HCT116 (cell line): Measurements from ENCODE around the gene CCDC89. TPM values are rescaled to one million over a fixed set of nuclear protein-coding genes. Genes with fewer than 3 reads are reported as not detected.

Experiments used
- ATAC-seq: fragments of 200-7000 bp; cut with Tn5 transposase; 2 replicates; pipeline ENCODE4 v1.9.1; 2020; ENCODE audit warnings: mild to moderate bottlenecking, moderate library complexity
- BruUV-seq: library from RNA; stranded (reverse); fragments of 400-500 nt; replicated peaks from 2 replicates; lab custom pipeline; 2021; lab: Mats Ljungman, UMichigan
- CTCF ChIA-PET: fragments of 300-600 bp; sonication (Branson Sonifier 250); formaldehyde crosslinking; loops from one replicate; lab custom pipeline; 2021; ENCODE audit warnings: antibody characterized with exemption; lab: Charles Lee
- POLR2A ChIA-PET: fragments of 300-600, 350-600 bp; sonication (Branson Sonifier 250); formaldehyde crosslinking; loops from one replicate; lab custom pipeline; 2021; ENCODE audit warnings: antibody characterized with exemption; lab: Charles Lee
- RAD21 ChIA-PET, 2 experiments: fragments of 300-600 bp; sonication (Branson Sonifier 250); formaldehyde crosslinking; loops; one replicate each; lab custom pipeline; 2023; ENCODE audit warnings: low total read pairs in 2 of 2; ENCODE audit not compliant: uncharacterized antibody in 2 of 2, unreplicated experiment in 2 of 2, low non-redundant PET in 1 of 2; lab: Charles Lee
- DNase-seq: peaks from one replicate; pipeline ENCODE4 v3.0.0-alpha.2; 2010; ENCODE audit warnings: low read depth, low spot score
- H2AFZ ChIP-seq: fragments of 200-600 bp; shearing (Covaris generic), sonication (generic); 2 replicates; pipeline ENCODE4 v1.6.1; 2017; ENCODE audit warnings: low read depth, mixed run types, mixed read lengths, antibody characterized with exemption, low read length; ENCODE audit not compliant: poor library complexity, severe bottlenecking
- H3K27ac ChIP-seq: 2 replicates; pipeline ENCODE4 v1.5.1; 2012; ENCODE audit warnings: low read depth, low read length
- H3K27me3 ChIP-seq: fragments of 200-600 bp; sonication (generic); 2 replicates; pipeline ENCODE4 v1.6.1; 2016; ENCODE audit warnings: mixed run types, low read length, mixed read lengths; ENCODE audit not compliant: insufficient read depth
- H3K36me3 ChIP-seq, 2 experiments: fragments of 200-500 bp in 1 of 2; fragments of 200-600 bp in 1 of 2; sonication (Bioruptor generic) in 1 of 2; sonication (generic) in 1 of 2; 2 replicates each; pipeline versions ENCODE4 v1.5.1 to v1.6.1; 2014 to 2016; ENCODE audit warnings: low read length in 2 of 2, inconsistent platforms in 1 of 2, mixed read lengths in 1 of 2, mixed run types in 1 of 2; ENCODE audit not compliant: insufficient read depth in 2 of 2, control insufficient read depth in 1 of 2
- H3K4me1 ChIP-seq, 2 experiments: fragments of 200-600 bp in 1 of 2; sonication (generic) in 1 of 2; 2 replicates each; pipeline versions ENCODE4 v1.5.1 to v1.6.1; 2012 to 2017; ENCODE audit warnings: low read length in 2 of 2, inconsistent platforms in 1 of 2, mild to moderate bottlenecking in 1 of 2, mixed read lengths in 1 of 2, mixed run types in 1 of 2, moderate library complexity in 1 of 2; ENCODE audit not compliant: insufficient read depth in 2 of 2, control insufficient read depth in 1 of 2
- H3K4me2 ChIP-seq: fragments of 200-600 bp; sonication (generic); 2 replicates; pipeline ENCODE4 v1.6.1; 2017; ENCODE audit warnings: mixed run types, low read length, mixed read lengths
- H3K4me3 ChIP-seq, 2 experiments: fragments of 200-600 bp in 1 of 2; sonication (generic) in 1 of 2; replicated peaks in 1 of 2; 2 replicates each; pipeline ENCODE4 v1.5.1; 2011 to 2016; ENCODE audit warnings: low read length in 2 of 2, control low read depth in 1 of 2, low read depth in 1 of 2, mild to moderate bottlenecking in 1 of 2, mixed read lengths in 1 of 2, mixed run types in 1 of 2
- H3K79me2 ChIP-seq: fragments of 200-600 bp; sonication (generic); 2 replicates; pipeline ENCODE4 v1.6.1; 2017; ENCODE audit warnings: mild to moderate bottlenecking, mixed run types, low read length, moderate library complexity, mixed read lengths; ENCODE audit not compliant: insufficient read depth
- H3K9ac ChIP-seq: fragments of 200-600 bp; sonication (generic); 2 replicates; pipeline ENCODE4 v1.6.1; 2016; ENCODE audit warnings: low read length, mixed read lengths
- H3K9me2 ChIP-seq: fragments of 200-600 bp; sonication (generic), shearing (Covaris generic); 2 replicates; pipeline ENCODE4 v1.6.1; 2017; ENCODE audit warnings: mixed run types, mild to moderate bottlenecking, moderate library complexity; ENCODE audit not compliant: insufficient read depth
- H3K9me3 ChIP-seq, 2 experiments: fragments of 200-500 bp in 1 of 2; fragments of 200-600 bp in 1 of 2; sonication (Bioruptor generic) in 1 of 2; sonication (generic) in 1 of 2; 2 replicates each; pipeline ENCODE4 v1.6.1; 2014 to 2017; ENCODE audit warnings: low read length in 2 of 2, mixed read lengths in 2 of 2, inconsistent platforms in 1 of 2, low read depth in 1 of 2, mild to moderate bottlenecking in 1 of 2, mixed run types in 1 of 2, moderate library complexity in 1 of 2; ENCODE audit not compliant: control insufficient read depth in 1 of 2, insufficient read depth in 1 of 2
- H4K20me1 ChIP-seq: fragments of 200-600 bp; sonication (generic), shearing (Covaris generic); 2 replicates; pipeline ENCODE4 v1.6.1; 2017; ENCODE audit warnings: mixed run types, mild to moderate bottlenecking, moderate library complexity; ENCODE audit not compliant: insufficient read depth
- CBX3 ChIP-seq: IDR thresholded peaks from 2 replicates; pipeline ENCODE4 v1.6.1; 2012; ENCODE audit warnings: low read depth
- EZH2 ChIP-seq: fragments of 200-600 bp; sonication (generic); IDR thresholded peaks from 2 replicates; pipeline ENCODE4 v1.6.1; 2017; ENCODE audit warnings: antibody characterized with exemption, mixed run types
- FOSL1 ChIP-seq: IDR thresholded peaks from 2 replicates; pipeline ENCODE4 v1.6.1; 2012; ENCODE audit warnings: low read depth
- JUND ChIP-seq: IDR thresholded peaks from 2 replicates; pipeline ENCODE4 v1.6.1; 2012
- TCF7L2 ChIP-seq: IDR thresholded peaks from 2 replicates; pipeline ENCODE4 v1.7.0; 2011; ENCODE audit warnings: borderline replicate concordance, inconsistent platforms; ENCODE audit not compliant: insufficient read depth, insufficient read length; ENCODE audit errors: extremely low read depth
- intact Hi-C: fragments of 100-400 bp; cut with micrococcal nuclease; formaldehyde crosslinking; loops from 2 replicates; pipeline ENCODE4 v1.10.0; 2022
- total RNA-seq: library from RNA; stranded (reverse); gene quantifications from one replicate; pipeline ENCODE4 v1.2.1, GENCODE V29; 2021; ENCODE audit not compliant: unreplicated experiment
- TF ChIP-seq, protein P1 (sequence below): IDR thresholded peaks from 2 replicates; pipeline ENCODE4 v1.6.1; 2011; ENCODE audit warnings: mild to moderate bottlenecking, low read length, moderate library complexity; ENCODE audit not compliant: insufficient replicate concordance; ENCODE audit errors: extremely low read depth
- TF ChIP-seq, protein P2 (sequence below): IDR thresholded peaks from 2 replicates; pipeline ENCODE4 v1.6.1; 2012; ENCODE audit warnings: low read depth

Gene CCDC89
- total RNA-seq, 1 experiment from 2014 or later: 0.22 TPM

DNA sequence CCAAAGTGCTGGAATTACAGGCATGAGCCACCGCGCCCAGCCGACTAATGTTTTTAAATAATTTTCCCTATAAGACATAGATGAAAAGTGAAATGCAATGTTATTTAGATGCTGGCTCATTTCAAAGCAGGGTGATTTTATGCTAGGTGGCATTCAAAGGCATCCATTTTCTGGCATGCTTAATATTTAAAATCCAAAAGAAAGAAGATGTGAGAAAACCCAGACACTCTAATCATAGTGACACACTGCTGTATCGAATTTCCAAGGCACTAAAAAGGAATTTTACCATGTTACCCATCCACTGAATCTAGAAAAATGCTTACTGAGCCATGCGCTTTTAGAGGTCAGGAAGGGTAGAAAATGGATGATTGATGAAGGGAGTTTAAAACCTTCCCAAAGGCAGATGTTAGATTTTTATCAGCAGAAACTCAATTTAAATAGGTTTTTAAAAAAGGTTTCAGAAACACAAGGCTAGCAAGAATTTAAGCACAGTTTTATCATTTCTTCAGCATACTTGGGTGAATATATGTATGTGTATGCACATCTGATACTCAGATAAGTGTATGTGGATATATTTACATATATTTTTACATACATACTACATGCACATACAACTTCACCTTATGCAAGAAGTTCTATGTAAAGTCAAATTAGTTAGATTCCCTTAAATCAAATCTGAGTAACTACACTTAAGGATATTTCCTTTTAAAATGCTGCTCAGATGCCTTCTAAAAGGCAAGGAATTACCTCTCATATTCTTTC, 24.1 kb upstream of the CCDC89 start:
- POLR2A ChIA-PET: no interaction called here
- BruUV-seq: no TSS peak
- Histone ChIP-seq H3K4me3 (no peak overlapping the region), H3K9me3 (no peaks in the 10 kb centered on the region)
- TF ChIP-seq, protein P1, sequence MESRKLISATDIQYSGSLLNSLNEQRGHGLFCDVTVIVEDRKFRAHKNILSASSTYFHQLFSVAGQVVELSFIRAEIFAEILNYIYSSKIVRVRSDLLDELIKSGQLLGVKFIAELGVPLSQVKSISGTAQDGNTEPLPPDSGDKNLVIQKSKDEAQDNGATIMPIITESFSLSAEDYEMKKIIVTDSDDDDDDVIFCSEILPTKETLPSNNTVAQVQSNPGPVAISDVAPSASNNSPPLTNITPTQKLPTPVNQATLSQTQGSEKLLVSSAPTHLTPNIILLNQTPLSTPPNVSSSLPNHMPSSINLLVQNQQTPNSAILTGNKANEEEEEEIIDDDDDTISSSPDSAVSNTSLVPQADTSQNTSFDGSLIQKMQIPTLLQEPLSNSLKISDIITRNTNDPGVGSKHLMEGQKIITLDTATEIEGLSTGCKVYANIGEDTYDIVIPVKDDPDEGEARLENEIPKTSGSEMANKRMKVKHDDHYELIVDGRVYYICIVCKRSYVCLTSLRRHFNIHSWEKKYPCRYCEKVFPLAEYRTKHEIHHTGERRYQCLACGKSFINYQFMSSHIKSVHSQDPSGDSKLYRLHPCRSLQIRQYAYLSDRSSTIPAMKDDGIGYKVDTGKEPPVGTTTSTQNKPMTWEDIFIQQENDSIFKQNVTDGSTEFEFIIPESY: no peak
- TF ChIP-seq, protein P2, sequence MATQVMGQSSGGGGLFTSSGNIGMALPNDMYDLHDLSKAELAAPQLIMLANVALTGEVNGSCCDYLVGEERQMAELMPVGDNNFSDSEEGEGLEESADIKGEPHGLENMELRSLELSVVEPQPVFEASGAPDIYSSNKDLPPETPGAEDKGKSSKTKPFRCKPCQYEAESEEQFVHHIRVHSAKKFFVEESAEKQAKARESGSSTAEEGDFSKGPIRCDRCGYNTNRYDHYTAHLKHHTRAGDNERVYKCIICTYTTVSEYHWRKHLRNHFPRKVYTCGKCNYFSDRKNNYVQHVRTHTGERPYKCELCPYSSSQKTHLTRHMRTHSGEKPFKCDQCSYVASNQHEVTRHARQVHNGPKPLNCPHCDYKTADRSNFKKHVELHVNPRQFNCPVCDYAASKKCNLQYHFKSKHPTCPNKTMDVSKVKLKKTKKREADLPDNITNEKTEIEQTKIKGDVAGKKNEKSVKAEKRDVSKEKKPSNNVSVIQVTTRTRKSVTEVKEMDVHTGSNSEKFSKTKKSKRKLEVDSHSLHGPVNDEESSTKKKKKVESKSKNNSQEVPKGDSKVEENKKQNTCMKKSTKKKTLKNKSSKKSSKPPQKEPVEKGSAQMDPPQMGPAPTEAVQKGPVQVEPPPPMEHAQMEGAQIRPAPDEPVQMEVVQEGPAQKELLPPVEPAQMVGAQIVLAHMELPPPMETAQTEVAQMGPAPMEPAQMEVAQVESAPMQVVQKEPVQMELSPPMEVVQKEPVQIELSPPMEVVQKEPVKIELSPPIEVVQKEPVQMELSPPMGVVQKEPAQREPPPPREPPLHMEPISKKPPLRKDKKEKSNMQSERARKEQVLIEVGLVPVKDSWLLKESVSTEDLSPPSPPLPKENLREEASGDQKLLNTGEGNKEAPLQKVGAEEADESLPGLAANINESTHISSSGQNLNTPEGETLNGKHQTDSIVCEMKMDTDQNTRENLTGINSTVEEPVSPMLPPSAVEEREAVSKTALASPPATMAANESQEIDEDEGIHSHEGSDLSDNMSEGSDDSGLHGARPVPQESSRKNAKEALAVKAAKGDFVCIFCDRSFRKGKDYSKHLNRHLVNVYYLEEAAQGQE: no peak
- TF ChIP-seq TCF7L2: no peak
- TF ChIP-seq FOSL1: no peak
- TF ChIP-seq JUND: no peak
- TF ChIP-seq CBX3: no peak
- TF ChIP-seq EZH2: no peak
- TF ChIP-seq, all 23 proteins: peak for 0
- DNase-seq: no peak
- Histone ChIP-seq H3K9ac (no peak overlapping the region), H3K4me1 (peaks cover 0 to 7% of the 10 kb centered on the region in 2 experiments; a peak in 1 of 4 replicates), H3K27ac (no peak overlapping the region), H3K79me2 (no peaks in the 10 kb centered on the region), H4K20me1 (no peaks in the 10 kb centered on the region), H3K36me3 (no peaks in the 10 kb centered on the region), H2AFZ (no peak overlapping the region), H3K9me2 (no peaks in the 10 kb centered on the region), H3K27me3 (no peaks in the 10 kb centered on the region), H3K4me2 (no peak overlapping the region)
- ATAC-seq: no peak
- ChIA-PET RAD21 (no interaction called here), CTCF (no interaction called here)
- intact Hi-C loops: no loop called here
